GM18505 (cell line): ENCODE results near the gene ZNF367.

ENCODE experiments used
- ATAC-seq: cut with Tn5 transposase; IDR thresholded peaks from one replicate; pipeline ENCODE4 v1.9.1; 2021; ENCODE audit not compliant: unreplicated experiment
- POLR2A ChIP-seq: IDR thresholded peaks from 4 replicates; pipeline ENCODE4 v1.6.1; 2011; ENCODE audit warnings: borderline replicate concordance; ENCODE audit not compliant: insufficient read depth, insufficient read length; ENCODE audit errors: extremely low read depth

ZNF367 gene

DNA sequence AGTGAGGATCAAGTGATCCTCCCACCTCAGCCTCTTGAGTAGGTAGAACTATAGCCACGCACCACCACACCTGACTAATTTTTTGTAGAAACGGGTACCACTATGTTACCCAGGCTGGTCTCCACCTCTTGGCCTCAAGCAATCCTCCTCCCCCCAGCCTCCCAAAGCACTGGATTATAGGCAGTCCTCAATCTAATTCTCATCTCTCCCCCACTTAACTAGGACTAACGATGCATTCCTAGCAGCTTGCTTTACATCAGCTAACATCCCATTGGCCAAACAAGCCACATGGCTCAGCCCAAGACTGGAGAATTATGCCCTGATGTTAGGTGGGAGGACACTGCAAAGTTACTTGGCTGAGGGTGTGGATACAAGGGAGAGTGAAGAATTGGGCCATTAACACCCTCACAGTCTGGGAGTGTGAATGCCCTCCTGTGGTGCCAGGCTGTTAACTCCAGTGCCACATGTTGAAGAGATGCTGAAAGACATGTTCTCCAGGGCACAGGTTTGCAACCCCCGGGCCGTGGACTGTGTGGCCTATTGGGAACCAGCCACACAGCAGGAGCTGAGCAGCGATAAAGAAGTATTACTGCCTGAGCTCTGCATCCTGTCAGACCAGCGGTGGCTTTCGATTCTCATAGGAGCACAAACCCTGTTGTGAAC, 5.3 kb upstream of the ZNF367 start:
- no peak for ATAC-seq
- TF ChIP-seq POLR2A, result no peak

DNA sequence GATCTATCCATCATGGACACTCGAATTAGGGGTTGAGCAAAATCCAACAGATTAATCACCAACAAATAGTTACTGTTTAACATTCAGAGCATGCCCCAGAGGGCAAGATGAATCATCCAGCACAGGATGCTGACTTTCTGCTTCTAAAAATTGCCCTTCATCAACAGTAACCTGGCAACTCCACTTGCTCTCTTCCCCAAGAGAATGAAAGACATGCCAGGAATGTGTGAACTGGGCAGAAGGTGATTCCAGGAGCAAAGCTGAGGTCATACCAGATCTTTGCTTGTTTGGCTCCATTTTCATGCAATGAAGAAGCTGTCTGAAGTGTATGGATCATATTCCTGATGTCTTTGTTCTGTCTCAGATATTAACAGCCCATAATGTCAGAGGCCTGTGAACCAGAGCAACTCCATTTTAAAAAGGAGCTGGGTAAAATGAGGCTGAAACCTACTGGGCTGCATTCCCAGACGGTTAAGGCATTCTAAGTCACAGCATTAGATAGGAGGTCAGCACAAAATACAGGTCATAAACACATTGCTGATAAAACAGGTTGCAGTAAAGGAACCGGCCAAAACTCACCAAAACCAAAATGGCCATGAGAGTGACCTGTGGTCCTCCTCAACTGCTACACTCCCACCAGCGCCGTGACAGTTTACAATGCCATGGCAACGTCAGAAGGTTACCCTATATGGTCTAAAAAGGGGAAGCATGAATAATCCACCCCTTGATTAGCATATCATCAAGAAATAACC, 2.5 kb upstream of the ZNF367 start:
- ATAC-seq, result no peak
- TF ChIP-seq POLR2A, result no peak

DNA sequence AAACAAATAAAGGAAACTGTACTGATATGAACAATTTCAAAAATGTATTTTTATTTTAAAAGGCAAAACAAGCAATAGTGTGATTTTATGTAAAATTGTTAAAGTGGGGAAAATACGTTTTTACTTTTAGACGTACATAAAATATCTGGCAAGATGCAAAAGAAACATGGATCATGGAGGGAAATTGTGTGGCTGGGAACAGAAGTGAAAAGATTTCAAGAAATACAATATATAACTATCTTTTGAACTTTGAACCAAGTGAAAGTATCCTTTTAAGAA, 1.5 kb upstream of the ZNF367 start:
- ATAC-seq, result no peak
- TF ChIP-seq POLR2A, result no peak

DNA sequence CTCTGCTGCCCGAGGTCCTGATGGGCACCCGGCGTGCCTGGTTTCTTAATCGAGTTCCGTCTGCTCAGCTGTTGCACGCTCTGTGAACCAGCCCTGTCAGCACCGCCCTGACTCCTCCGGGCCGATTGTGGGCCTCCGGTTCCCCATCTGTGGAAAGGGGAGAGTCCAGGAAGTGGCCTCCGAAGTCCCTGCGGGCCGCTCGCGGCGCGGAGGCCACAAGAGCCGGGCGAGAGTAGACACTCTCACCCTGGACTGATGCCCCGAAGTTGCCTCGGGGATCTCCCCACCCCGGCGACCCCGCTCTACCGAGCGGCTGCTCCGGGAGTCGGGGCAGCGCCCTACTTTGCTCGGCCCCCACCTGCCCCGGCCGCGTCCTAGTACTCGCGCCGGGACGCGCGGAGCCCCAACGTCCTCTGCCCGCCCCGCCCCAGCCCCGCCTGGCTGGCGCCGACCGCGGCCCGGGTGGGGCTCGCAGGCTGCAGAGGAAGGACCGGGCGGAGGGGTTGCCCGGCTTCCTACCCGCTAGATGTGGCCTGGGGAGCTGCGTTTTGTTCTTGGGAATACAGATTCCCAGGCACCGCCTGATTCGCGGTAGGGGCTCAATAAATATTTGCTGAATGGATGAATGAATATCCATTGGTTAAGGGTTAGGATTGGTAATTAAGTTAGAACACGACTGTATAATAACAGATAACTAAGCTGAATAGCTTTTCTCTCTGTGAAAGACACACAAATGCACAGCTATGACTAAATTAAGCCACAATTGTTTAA, 935 bp upstream of the ZNF367 start:
- peak; percentile 67 for TF ChIP-seq POLR2A
- peak; percentile 35 for ATAC-seq

- no peak for TF ChIP-seq POLR2A
- ATAC-seq, result peak; percentile 1
These were observed 498 bp downstream of the ZNF367 start for GRCh38 chr9:96417661-96418082.

GRCh38 chr9:96417051-96417586, 1.1 kb downstream of the ZNF367 start:
- peak; percentile 26 for ATAC-seq
- TF ChIP-seq POLR2A, result peak; percentile 70

- no peak for TF ChIP-seq POLR2A
- ATAC-seq, result no peak
These were observed 4.6 kb downstream of the ZNF367 start for GRCh38 chr9:96413302-96414221.

GRCh38 chr9:96412174-96412913, 5.8 kb downstream of the ZNF367 start:
- ATAC-seq, result no peak
- no peak for TF ChIP-seq POLR2A

DNA sequence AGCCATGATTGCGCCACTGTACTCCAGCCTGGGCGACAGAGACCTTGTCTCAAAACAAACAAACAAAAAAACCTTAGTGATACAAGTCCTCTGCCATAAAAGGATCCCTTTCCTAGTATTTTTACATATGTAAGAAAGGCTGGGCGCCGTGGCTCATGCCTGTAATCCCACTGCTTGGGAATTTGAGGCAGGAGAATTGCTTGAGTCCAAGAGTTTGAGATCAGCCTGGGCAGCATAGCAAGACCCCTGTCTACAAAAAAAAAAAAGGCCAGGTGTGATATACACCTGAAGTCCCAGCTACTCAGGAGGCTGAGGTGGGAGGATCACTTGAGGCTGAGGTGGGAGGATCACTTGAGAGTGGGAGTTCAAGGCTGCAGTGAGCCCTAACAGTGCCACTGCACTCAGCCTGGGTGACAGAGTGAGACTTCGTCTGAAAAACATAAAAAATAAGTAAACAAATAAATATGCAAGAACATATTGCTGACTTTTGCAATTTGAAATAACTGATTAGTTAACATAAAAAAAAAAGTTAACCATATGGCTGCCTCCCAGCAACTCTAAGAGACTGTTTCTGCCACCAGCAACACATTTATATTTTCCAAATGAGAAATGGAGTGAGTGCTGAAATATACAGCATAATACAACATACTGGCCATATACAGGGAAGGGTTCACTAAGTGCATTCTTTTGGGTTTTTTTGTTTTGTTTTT, 6.9 kb downstream of the ZNF367 start:
- no peak for TF ChIP-seq POLR2A
- no peak for ATAC-seq

DNA sequence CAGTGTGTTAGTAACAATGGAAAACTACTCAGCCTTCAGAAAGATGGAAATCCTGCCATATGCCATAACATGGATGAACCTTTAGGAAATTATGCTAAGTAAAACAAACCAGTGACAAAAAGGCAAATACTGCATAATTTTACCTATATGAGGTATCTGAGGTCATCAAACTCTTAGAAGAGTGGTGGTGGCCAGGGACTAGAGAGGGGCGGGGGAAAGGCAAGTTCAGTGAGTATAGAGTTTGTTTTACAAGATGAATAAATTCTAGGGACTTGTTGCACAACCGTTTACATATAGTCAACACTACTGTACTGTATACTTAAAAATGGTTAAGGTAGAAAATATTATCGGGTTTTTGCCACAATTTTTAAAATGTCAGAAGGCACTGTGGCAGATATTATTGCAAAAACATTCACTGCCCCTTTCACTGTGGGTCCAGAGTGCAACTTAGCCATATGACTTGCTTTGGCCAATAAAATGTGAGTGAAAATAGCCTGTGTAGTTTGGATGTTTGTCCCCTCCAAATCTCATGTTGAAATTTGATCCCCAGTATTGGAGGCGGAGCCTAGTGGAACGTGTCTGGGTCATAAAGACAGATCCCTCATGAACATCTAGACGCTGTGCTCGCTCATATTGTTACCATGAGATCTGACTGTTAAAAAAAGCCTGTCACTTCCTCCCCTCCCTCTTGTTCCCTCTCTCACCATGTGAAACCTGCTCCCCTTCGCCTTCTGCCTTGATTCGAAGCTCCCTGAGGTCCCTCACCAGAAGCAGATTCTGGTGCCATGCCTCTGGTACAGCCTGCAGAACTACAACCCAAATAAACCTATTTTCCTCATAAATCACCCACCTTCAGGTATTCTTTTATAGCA, 9.5 kb downstream of the ZNF367 start:
- no peak for TF ChIP-seq POLR2A
- ATAC-seq, result no peak

- no peak for ATAC-seq
- TF ChIP-seq POLR2A, result no peak
These were observed 17.8 kb downstream of the ZNF367 start for GRCh38 chr9:96400132-96400910.

DNA sequence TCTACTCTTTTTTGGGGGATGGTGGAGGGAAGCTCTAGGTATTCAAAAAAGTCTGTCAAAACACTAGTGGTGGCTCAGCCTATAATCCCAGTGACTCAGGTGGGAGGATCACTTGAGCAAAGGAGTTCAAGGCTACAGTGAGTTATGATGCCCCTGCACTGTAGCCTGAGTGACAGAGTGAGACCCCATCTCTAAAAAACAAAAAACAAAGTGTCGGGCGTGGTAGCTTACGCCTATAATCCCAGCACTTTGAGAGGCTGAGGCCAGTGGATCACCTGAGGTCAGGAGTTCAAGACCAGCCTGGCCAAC, 18.9 kb downstream of the ZNF367 start:
- no peak for ATAC-seq
- TF ChIP-seq POLR2A, result no peak
